Sigmoid colon (tissue), 7 donors: ENCODE results near the gene EFNA2. TPM values are rescaled to one million over a fixed set of nuclear protein-coding genes. Genes with fewer than 3 reads are reported as not detected.
A peak's percentile ranks its signal among the peaks of the same experiment; 100 is the strongest.

Source experiments
- DNase-seq: peaks from one replicate; pipeline ENCODE4 v3.0.0-alpha.2; 2019
- H3K27ac ChIP-seq, 4 donors: fragments of 200-600 bp; sonication (generic); one replicate each; pipeline ENCODE4 v1.5.1; 2016 to 2019; ENCODE audit warnings: mild to moderate bottlenecking in 1 of 4
- H3K27me3 ChIP-seq, 3 donors: fragments of 200-600 bp; sonication (generic); one replicate each; pipeline ENCODE4 v1.5.1; 2019; ENCODE audit warnings: mild to moderate bottlenecking in 1 of 3
- H3K36me3 ChIP-seq, 4 donors: fragments of 200-600 bp; sonication (generic); one replicate each; pipeline ENCODE4 v1.5.1; 2016 to 2019
- H3K4me1 ChIP-seq, 4 donors: fragments of 200-600 bp; sonication (generic); one replicate each; pipeline ENCODE4 v1.5.1; 2017 to 2019
- H3K4me3 ChIP-seq, 4 donors: fragments of 200-600 bp; sonication (generic); one replicate each; pipeline ENCODE4 v1.5.1; 2017 to 2019; ENCODE audit warnings: mild to moderate bottlenecking in 2 of 4, moderate library complexity in 1 of 4
- H3K9me3 ChIP-seq, 4 donors: fragments of 200-600 bp in 3 of 4; sonication (generic) in 3 of 4; one replicate each; pipeline versions ENCODE4 v1.5.1 to v1.6.1; 2013 to 2019
- EP300 ChIP-seq, 4 donors: sonication (generic); formaldehyde crosslinking; IDR thresholded peaks; one replicate each; pipeline ENCODE4 v1.6.1; 2017; ENCODE audit warnings: antibody characterized with exemption in 4 of 4
- POLR2A ChIP-seq, 2 donors: fragments of 450-650 bp; IDR thresholded peaks; one replicate each; pipeline ENCODE4 v1.6.1; 2016; ENCODE audit warnings: antibody characterized with exemption in 2 of 2, mild to moderate bottlenecking in 2 of 2, moderate library complexity in 2 of 2
- POLR2AphosphoS5 ChIP-seq, 4 donors: sonication (generic); formaldehyde crosslinking; IDR thresholded peaks; one replicate each; pipeline ENCODE4 v1.6.1; 2017; ENCODE audit warnings: antibody characterized with exemption in 4 of 4
- WGBS, 2 donors: extraction: QIAGEN DNeasy Blood & Tissue Kit; methylation state at CpG; one replicate each; pipeline ENCODE4 v1.1.7; 2013; 5-methylcytosine and 5-hydroxymethylcytosine counted together
- intact Hi-C: fragments of 100-400 bp; cut with DNase I; formaldehyde crosslinking; loops from one replicate; pipeline ENCODE4 v1.15.1; 2023
- polyA plus RNA-seq, 3 donors: library from polyadenylated mRNA; stranded (reverse); fragments of 200-250 nt; gene quantifications; one replicate each; pipeline ENCODE4 v1.2.3, GENCODE V29; 2013
- total RNA-seq, 4 donors: library from RNA; depleted of rRNA; stranded (reverse); fragments of >200 nt; gene quantifications; one replicate each; pipeline ENCODE4 v1.1.0, GENCODE V29; 2016
- TF ChIP-seq, protein P1 (sequence below), 4 experiments: fragments of 450-650 bp in 3 of 4; fragments of 200-600 bp in 1 of 4; IDR thresholded peaks; one replicate each; pipeline ENCODE4 v1.5.1; 2016 to 2019; ENCODE audit warnings: antibody characterized with exemption in 4 of 4, mild to moderate bottlenecking in 3 of 4, moderate library complexity in 2 of 4
- donor health status: healthy with polysubstance abuse.
- donor health status: Bipolar disorder and iron deficiency.
- donor health status: healthy.

EFNA2 gene
- total and polyA plus RNA-seq, 7 donors: 23.4 to 40.6 (median 25.2) TPM; not detected in 4

DNA sequence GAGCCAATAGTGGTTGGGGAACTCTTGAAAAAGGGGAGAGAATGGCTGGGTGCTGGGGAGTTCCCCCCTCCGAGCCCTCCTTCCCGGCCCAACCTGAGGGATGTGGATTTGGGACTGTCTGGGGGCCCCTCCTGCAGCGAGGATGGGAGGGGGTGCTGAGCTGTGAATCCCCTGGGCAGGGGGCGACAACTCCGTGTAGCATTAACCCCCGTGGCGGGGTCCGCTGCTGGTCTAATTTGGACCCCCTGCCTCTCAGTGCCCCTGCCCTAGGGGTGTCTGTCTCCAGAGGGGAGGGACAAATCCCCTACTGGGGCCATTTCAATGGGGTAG, 27.5 kb upstream of the EFNA2 start:
- TF ChIP-seq POLR2A (IDR thresholded peaks at IDR 0.05) (no peak), POLR2AphosphoS5 (IDR thresholded peaks at IDR 0.05) (no peak), EP300 (IDR thresholded peaks at IDR 0.05) (no peak)
- TF ChIP-seq, protein P1, sequence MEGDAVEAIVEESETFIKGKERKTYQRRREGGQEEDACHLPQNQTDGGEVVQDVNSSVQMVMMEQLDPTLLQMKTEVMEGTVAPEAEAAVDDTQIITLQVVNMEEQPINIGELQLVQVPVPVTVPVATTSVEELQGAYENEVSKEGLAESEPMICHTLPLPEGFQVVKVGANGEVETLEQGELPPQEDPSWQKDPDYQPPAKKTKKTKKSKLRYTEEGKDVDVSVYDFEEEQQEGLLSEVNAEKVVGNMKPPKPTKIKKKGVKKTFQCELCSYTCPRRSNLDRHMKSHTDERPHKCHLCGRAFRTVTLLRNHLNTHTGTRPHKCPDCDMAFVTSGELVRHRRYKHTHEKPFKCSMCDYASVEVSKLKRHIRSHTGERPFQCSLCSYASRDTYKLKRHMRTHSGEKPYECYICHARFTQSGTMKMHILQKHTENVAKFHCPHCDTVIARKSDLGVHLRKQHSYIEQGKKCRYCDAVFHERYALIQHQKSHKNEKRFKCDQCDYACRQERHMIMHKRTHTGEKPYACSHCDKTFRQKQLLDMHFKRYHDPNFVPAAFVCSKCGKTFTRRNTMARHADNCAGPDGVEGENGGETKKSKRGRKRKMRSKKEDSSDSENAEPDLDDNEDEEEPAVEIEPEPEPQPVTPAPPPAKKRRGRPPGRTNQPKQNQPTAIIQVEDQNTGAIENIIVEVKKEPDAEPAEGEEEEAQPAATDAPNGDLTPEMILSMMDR (IDR thresholded peaks at IDR 0.05): no peak
- H3K36me3 ChIP-seq: peaks cover 20 to 47% (median 24%) of the 10 kb centered on the region in 4 donors
- intact Hi-C loops: no loop called here
- no peaks in the 10 kb centered on the region for H3K9me3 ChIP-seq
- no peaks in the 10 kb centered on the region for H3K27me3 ChIP-seq
- H3K4me1 ChIP-seq: peaks cover 0 to 89% (median 85%) of the 10 kb centered on the region in 4 donors
- peak overlapping the region; percentile 96 to 100 (median 100) for H3K27ac ChIP-seq
- WGBS, 2 donors: 75 to 80% methylated on average over 8 of the region's 8 CpGs
- no peak for DNase-seq
- H3K4me3 ChIP-seq: no peak overlapping the region

GRCh38 chr19:1258707-1259205, 26.9 kb upstream of the EFNA2 start:
- peaks cover 20 to 45% (median 24%) of the 10 kb centered on the region in 4 donors for H3K36me3 ChIP-seq
- intact Hi-C loops: no loop called here
- peak overlapping the region in 2 of 4 donors; percentile 18 to 28 for H3K4me3 ChIP-seq
- H3K9me3 ChIP-seq: no peaks in the 10 kb centered on the region
- peak overlapping the region; percentile 96 to 100 (median 100) for H3K27ac ChIP-seq
- no peak for DNase-seq
- TF ChIP-seq POLR2AphosphoS5 (IDR thresholded peaks at IDR 0.05): no peak
- TF ChIP-seq, protein P1 (IDR thresholded peaks at IDR 0.05): no peak
- 6 to 9% methylated on average over 15 of the region's 15 CpGs for WGBS, 2 donors
- peaks cover 0 to 84% (median 80%) of the 10 kb centered on the region in 4 donors for H3K4me1 ChIP-seq
- no peaks in the 10 kb centered on the region for H3K27me3 ChIP-seq

DNA sequence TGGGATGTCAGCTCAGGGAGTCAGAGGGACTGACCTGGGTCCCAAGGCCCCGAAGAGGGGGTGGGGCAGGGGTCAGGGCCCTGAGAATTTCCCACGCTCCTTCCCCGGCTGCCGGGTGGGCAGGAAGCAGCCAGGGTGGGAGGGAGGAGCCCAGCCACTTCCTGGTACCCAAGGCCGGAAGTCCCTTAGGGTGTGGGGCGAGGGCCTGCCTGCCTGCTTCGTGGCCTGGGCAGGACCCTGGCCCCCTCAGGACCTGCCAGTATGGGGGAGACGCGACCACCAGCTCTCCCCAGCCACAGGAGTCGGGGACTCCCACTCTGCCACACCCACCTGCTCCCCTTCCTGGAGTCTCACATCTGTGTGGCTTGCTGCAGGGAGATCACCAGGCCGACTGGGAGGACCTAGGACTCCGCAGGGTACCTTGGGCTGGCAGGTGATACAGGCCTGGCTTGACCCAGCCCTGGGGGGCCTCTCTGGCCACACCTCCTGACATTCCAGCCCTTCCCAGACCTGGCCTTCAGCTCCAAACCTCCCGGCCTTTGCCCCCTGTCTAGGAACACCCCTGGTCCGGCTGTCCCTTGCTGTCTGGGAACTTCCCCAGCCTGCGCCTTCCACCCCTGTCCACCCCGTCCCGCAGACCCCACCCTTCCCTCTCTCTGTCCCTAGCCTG, 26.3 kb upstream of the EFNA2 start:
- H3K27ac ChIP-seq: peak overlapping the region; percentile 96 to 100 (median 100)
- no peaks in the 10 kb centered on the region for H3K27me3 ChIP-seq
- H3K36me3 ChIP-seq: peaks cover 17 to 39% (median 23%) of the 10 kb centered on the region in 4 donors
- intact Hi-C loops: no loop called here
- TF ChIP-seq POLR2A (IDR thresholded peaks at IDR 0.05) (peak in 1 of 2 donors; percentile 52), EP300 (IDR thresholded peaks at IDR 0.05) (peak in 1 of 4 donors; percentile 11), POLR2AphosphoS5 (IDR thresholded peaks at IDR 0.05) (peak; percentile 44 to 76 (median 70))
- TF ChIP-seq, protein P1 (IDR thresholded peaks at IDR 0.05): no peak
- H3K9me3 ChIP-seq: no peaks in the 10 kb centered on the region
- DNase-seq: peak; percentile 80
- WGBS, 2 donors: 2 to 8% methylated on average over 17 of the region's 17 CpGs
- peak overlapping the region in 2 of 4 donors; percentile 18 to 28 for H3K4me3 ChIP-seq
- H3K4me1 ChIP-seq: peaks cover 0 to 79% (median 74%) of the 10 kb centered on the region in 4 donors

- intact Hi-C loops: loop anchor here (10.0 kb wide), 1 partner anchor 685 kb away; the partner anchor contains the start of gene BSG
- Histone ChIP-seq H3K9me3 (no peaks in the 10 kb centered on the region), H3K27me3 (no peaks in the 10 kb centered on the region), H3K4me1 (peaks cover 0 to 73% (median 69%) of the 10 kb centered on the region in 4 donors), H3K27ac (peak overlapping the region; percentile 96 to 100 (median 100)), H3K36me3 (peaks cover 9 to 32% (median 17%) of the 10 kb centered on the region in 4 donors), H3K4me3 (peak overlapping the region in 3 of 4 donors; percentile 56 to 69 (median 66))
- DNase-seq: peak; percentile 73
- WGBS, 2 donors: 9 to 11% methylated on average over 33 of the region's 33 CpGs
- TF ChIP-seq, protein P1 (IDR thresholded peaks at IDR 0.05): no peak
- TF ChIP-seq POLR2A (IDR thresholded peaks at IDR 0.05): no peak
- peak in 2 of 4 donors; percentile 30 to 47 for TF ChIP-seq POLR2AphosphoS5 (IDR thresholded peaks at IDR 0.05)
Measured at GRCh38 chr19:1259876-1260748, 25.6 kb upstream of the EFNA2 start.
